ENCODE data around the gene ALG14. TPM values are rescaled to one million over a fixed set of nuclear protein-coding genes. Genes with fewer than 3 reads are reported as not detected.

The ALG14 gene
- total and polyA plus RNA-seq, 2 donors (not counting 3 experiments of a cell fraction or from before 2014, with no cell fraction given): 2.6 to 8.6 TPM

- FAIRE-seq: no peak
Measured at GRCh38 chr1:95067568-95067967, 5.2 kb downstream of the ALG14 start.

More at GRCh38 chr1:95067568-95067967, 5.2 kb downstream of the ALG14 start:
- Histone ChIP-seq H3K9ac (replicated peaks; ENCODE audit: extremely low read depth, insufficient read depth, low read length) (no peak overlapping the region), H3K4me2 (ENCODE audit: insufficient read depth, low read length) (no peak overlapping the region), H4K20me1 (replicated peaks; ENCODE audit: control insufficient read depth, extremely low read depth, insufficient read depth, low read length) (no peaks in the 10 kb centered on the region), H3K36me3 (ENCODE audit: control insufficient read depth in 2 of 2, extremely low read depth in 1 of 2, insufficient read depth in 2 of 2, low read length in 2 of 2) (no peaks in the 10 kb centered on the region), H3K9me3 (replicated peaks; ENCODE audit: control insufficient read depth, insufficient read depth, low read length) (no peaks in the 10 kb centered on the region), H3K9me1 (replicated peaks; ENCODE audit: control insufficient read depth, extremely low read depth, insufficient read depth, low read length) (no peaks in the 10 kb centered on the region), H3K79me2 (ENCODE audit: control insufficient read depth, insufficient read depth, low read length) (no peaks in the 10 kb centered on the region), H3K4me1 (ENCODE audit: control insufficient read depth, extremely low read depth, insufficient read depth, low read length) (peaks cover 7% of the 10 kb centered on the region), H3K27me3 (ENCODE audit: control insufficient read depth in 2 of 2, insufficient read depth in 2 of 2, low read length in 2 of 2) (no peaks in the 10 kb centered on the region), H3K27ac (ENCODE audit: insufficient read depth, low read depth, low read length) (no peak overlapping the region), H3K4me3 (replicated peaks in 1 of 3; ENCODE audit: insufficient read depth in 1 of 3, low read depth in 1 of 3, low read length in 3 of 3) (no peak overlapping the region), H2AFZ (ENCODE audit: low read depth, low read length) (no peak overlapping the region)
- no peak for DNase-seq (ENCODE audit: low read depth, low spot score)
- no peak for TF ChIP-seq FOS (IDR thresholded peaks at IDR 0.05; ENCODE audit: borderline replicate concordance, insufficient read depth, low read length)
- TF ChIP-seq POLR2AphosphoS5 (IDR thresholded peaks at IDR 0.05; ENCODE audit: insufficient read depth, low read depth, low read length): no peak
- no peak for TF ChIP-seq POLR2A (IDR thresholded peaks at IDR 0.05; ENCODE audit: low read depth, low read length)
- TF ChIP-seq GATA2 (IDR thresholded peaks at IDR 0.05; ENCODE audit: insufficient read depth, insufficient read length, low read depth, low read length): no peak
- no peak for TF ChIP-seq MYC (IDR thresholded peaks at IDR 0.05; ENCODE audit: low read depth, low read length)
- TF ChIP-seq, protein P1, sequence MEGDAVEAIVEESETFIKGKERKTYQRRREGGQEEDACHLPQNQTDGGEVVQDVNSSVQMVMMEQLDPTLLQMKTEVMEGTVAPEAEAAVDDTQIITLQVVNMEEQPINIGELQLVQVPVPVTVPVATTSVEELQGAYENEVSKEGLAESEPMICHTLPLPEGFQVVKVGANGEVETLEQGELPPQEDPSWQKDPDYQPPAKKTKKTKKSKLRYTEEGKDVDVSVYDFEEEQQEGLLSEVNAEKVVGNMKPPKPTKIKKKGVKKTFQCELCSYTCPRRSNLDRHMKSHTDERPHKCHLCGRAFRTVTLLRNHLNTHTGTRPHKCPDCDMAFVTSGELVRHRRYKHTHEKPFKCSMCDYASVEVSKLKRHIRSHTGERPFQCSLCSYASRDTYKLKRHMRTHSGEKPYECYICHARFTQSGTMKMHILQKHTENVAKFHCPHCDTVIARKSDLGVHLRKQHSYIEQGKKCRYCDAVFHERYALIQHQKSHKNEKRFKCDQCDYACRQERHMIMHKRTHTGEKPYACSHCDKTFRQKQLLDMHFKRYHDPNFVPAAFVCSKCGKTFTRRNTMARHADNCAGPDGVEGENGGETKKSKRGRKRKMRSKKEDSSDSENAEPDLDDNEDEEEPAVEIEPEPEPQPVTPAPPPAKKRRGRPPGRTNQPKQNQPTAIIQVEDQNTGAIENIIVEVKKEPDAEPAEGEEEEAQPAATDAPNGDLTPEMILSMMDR (IDR thresholded peaks at IDR 0.05; ENCODE audit: extremely low read depth in 1 of 2, insufficient read depth in 1 of 2, low read depth in 1 of 2, low read length in 2 of 2): no peak
- no peak for TF ChIP-seq JUN (IDR thresholded peaks at IDR 0.05; ENCODE audit: borderline replicate concordance, insufficient read depth, insufficient read length, low read depth)
- no peak for TF ChIP-seq MAX (IDR thresholded peaks at IDR 0.05; ENCODE audit: insufficient read depth, insufficient read length)
- no peak for TF ChIP-seq EZH2 (IDR thresholded peaks at IDR 0.05; ENCODE audit: borderline replicate concordance, low read depth, low read length, severe bottlenecking)
- ChIA-PET CTCF (no interaction called here), POLR2A (no interaction called here)
- dilution Hi-C loops (cut with MboI; ENCODE audit: extremely low pct_ligation_motif_present, low sequenced_read_pairs) (no loop called here), intact Hi-C loops (cut with micrococcal nuclease) (no loop called here)
- BruUV-seq (replicated peaks): no TSS peak

Data from endothelial cell of umbilical vein (primary cell).